NCI-H128 (cell line): ENCODE measurements around the gene SRXN1.

ENCODE experiments used
- DNase-seq: peaks from one replicate; lab custom pipeline; 2025; ENCODE audit not compliant: unreplicated experiment; lab: John Stamatoyannopoulos, UW

Gene SRXN1

DNA sequence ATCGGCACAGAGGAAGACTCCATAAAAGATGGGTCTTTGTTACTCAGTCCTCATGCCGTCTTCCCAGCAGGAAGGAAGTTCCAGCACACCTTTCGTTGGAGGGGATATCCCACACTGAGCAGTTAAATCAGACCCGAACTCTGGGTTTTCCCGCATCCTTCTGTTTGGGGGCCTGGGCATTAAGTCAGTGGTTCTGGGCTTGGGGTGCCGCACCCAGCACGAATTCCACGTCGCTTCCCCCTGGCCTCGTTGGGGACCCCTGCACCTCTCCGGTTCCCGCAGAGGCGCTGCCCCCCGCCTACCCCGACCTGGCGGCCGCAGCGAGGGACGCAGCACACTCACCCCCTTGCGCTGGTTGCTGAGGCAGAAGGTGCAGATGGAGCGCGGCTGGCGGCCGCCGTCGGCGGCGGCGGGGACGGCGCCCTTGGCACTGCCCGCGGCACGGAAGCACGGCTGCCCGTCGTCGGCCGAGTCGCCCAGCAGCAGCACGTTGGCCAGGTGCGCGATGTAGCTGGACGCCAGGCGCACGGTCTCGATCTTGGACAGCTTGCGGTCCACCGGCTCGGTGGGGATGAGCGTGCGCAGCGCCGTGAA lies 43.5 kb downstream of the SRXN1 start:
- DNase-seq: no peak

DNA sequence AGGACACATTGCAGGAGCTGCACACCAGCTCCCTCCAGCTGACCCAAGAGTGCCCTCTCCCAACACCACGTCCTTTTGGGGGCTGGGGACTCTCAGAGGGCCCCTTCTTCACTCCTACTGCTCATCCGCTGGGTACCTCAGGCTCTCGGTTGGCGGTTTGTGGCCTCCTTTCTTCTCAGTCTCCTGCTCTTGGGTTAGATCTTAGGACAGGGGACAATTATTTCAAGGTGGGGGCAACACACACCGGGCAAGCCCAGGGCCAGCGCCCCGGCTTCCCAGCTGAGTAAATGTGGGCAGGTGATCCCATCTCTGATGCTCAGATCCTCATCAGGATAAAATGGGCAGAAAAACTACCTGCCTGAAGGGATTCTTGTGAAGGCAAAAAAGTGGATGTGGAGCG lies 44.0 kb downstream of the SRXN1 start:
- no peak for DNase-seq

DNA sequence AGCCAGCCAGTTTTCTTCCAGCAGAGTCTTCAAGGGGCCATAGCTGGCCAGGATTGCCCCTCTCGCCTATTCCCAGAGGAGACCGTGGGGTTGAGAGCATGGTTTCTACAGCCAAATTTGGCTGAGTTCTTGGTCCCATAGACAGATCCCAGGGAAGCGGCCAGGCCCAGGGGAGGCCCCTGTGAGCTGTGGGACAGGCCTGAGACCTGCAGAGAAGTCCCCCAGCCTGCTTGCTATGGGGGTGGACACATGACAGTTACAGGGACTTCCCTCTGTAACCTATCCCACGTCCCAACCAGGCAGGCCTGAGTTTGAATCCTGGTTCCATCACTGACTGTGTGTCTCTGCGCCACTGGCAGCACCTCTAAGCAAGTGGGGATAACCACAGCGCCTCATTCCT lies 45.5 kb downstream of the SRXN1 start:
- DNase-seq: no peak

DNA sequence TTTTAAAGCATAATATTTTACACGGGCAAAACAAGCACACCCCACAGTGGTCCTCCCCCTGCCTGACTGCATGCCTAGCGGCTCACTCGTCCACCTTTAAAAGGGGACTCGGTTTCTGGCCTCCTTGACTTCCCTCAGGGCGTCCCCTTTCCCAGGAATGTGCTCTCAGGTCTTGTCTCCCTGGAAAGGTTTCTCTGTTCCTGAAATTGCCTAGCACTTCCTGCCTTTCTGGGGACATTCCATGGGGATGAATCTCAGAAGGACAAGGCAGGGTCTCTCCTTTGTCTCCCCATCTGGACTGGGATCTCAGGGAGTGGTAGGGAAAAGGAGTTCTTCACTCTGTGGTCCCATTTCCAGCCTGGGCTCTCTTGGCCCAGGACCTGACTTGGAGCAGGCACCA lies 47.8 kb downstream of the SRXN1 start:
- DNase-seq: no peak

DNA sequence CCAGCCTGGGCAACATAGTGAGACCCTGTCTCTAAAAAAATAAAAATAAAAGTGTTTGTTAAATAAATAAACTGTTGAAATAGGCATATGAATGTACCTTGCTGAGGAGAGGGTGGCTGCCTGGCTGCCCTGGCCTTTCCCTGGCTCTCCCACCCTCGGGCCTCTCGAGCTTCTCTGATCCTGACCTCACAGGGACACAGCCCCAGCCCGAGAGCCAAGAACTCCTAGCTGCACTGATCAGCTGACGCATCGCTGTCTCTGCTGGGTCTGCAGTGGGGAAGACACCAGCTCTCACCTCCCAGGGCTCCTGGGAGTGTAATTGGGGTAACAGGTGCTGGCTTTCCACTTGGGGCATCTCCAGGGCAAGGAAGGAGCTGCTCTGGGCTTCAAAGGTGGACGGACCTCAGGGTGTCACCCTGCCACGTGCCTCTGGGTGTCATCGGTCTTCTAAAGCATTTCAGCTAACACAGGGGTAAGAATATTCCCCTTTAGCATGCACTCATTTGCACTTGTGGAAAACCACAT lies 49.8 kb downstream of the SRXN1 start:
- no peak for DNase-seq

DNA sequence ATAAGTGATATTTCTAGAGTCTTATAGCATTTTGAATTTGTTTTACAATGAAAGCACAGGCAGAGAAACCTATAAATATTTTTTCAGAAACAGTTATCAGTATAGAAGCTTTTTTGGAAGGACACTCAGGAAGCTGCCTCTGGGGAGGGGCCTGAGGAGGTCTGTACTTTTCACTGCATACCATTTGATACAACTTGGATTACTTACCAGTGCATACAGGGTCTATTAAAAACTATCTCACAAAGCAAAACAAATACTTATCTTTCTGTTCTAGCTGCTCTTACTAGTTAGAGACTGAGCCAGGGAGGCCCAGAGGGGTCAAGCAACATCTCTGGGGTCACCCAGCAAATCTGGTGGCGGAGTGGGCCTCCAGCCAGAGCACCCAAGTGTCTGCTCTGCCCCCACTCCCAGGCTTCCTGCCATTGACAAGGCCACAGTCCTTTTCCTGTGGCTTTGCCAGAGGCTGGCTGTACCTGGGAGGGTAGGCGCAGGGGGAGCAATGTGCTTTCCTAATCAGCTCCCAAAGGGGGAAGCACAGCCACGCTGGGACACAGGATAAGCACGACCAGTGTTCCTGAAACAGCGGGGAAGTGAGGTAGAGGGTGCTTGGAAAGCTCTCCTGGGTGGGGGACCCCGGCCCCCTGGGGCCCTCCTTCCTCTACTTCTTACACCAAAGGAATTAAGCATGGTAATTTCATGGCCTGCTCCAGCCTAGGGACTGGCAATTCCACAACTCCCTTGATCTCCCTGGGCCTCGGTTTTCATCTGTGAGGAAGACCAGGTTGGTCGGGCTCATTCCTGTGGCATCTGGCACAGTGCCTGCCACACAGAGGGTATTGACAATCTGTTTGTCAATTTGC lies 50.7 kb downstream of the SRXN1 start:
- no peak for DNase-seq

DNA sequence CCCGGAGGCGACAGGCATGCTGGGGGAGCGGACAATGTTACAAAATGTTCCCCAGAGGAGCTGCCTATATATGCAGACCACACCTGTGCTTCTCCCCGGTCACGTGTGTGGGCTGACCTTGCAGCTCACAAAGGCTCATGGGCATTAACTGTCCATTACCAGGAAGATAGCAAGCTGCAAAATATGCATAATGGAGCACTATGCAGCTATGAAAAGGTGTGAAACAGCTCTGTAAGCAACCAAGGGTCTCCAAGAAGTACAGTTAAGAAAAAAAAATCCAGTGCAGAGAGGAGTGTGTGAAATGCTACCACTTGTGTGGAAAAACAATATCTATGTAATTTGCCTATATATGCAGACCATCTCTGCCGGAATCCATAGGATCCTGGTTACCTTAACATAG lies 52.3 kb downstream of the SRXN1 start:
- DNase-seq: no peak

DNA sequence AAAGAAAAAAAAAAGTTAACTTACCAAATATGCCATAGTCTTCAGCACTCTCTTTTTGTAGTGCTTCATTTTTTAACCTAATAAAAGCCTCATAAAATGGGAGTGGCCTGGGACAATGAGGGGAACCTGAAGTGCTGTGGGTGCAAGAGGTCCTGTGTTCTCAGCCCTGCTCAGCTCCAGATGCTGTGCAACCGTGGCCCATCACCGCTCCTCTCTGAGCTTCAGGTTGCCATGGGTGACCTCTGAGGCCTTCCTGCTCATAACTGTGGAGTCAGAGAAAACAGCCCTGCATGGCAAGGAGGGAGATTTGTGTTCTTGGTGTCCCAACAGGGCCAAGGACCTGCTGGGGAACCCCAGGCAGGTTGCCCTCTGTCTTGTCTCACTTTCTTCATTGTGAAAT lies 52.9 kb downstream of the SRXN1 start:
- no peak for DNase-seq

DNA sequence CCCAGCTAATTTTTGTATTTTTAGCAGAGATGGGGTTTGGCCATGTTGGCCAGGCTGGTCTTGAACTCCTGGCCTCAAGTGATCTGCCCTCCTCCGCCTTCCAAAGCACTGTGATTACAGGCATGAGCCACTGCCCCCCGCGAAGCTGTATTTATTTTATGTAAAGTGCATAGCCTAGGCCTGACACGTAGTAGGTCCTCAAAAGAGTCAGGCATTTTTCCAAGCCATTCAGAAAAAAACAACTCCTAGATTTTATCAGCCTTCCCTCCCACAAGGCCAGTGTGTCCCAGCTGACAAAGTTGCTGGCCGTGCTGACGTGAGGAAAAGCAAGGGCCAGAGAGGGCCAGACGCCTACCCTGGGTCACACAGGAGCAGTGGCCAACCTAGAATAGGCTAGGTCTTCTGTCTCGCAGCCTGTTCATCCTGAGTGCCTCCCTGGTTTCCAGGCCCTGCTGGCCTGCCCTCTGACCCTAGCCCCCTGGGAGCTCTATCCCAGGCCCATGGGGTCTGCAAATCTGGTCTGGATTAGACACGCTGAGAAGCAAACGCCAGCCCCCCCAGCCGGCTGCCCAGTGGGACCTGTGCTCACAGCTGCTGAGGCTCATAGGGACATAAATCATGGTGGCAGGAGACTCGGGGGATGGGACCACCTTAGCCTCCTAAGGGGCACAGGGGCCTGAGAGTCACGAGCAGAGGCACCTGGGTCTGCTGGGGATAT lies 54.7 kb downstream of the SRXN1 start:
- no peak for DNase-seq

DNA sequence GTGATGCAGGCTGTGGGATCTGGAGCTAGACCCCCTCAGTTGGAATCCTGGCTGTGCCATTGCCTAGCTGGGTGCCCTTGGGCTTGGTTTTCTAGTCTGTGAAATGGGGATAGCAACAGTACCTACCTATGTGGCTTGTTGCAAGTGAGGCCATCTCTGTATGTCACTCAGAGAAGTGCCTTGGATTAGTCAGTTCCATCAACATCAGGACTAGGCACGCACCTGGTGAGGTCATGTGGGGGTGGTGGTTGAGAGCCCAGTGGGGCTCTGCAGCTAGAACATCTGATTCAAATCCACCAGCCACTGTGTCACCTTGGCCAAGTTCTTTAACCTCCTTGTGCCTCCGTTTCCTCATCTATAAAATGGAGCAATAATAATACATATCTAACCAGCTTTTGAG lies 55.4 kb downstream of the SRXN1 start:
- DNase-seq: no peak
